ENCODE data around the gene ROBO1. TPM values are rescaled to one million over a fixed set of nuclear protein-coding genes. Genes with fewer than 3 reads are reported as not detected.

The ROBO1 gene
- total RNA-seq, 1 donor from 2014 or later = 27.1 TPM

- H3K9me3 ChIP-seq = no peaks in the 10 kb centered on the region
- no peaks in the 10 kb centered on the region for H3K4me1 ChIP-seq
- H3K27me3 ChIP-seq = no peaks in the 10 kb centered on the region
- H3K36me3 ChIP-seq = no peaks in the 10 kb centered on the region
- H3K4me3 ChIP-seq = no peak overlapping the region
- ATAC-seq (no peak), DNase-seq (no peak)
- no peak for TF ChIP-seq CTCF (IDR thresholded peaks at IDR 0.05)
- intact Hi-C loops (cut with DNase I) = no loop called here
- no peak overlapping the region for H3K27ac ChIP-seq
Measured at GRCh38 chr3:79670178-79670577, 97.6 kb downstream of the ROBO1 start.

GRCh38 chr3:79664455-79664854, 103.3 kb downstream of the ROBO1 start:
- Histone ChIP-seq H3K9me3 (no peaks in the 10 kb centered on the region), H3K36me3 (no peaks in the 10 kb centered on the region), H3K27ac (no peak overlapping the region), H3K27me3 (no peaks in the 10 kb centered on the region), H3K4me1 (no peaks in the 10 kb centered on the region), H3K4me3 (no peak overlapping the region)
- DNase-seq (no peak), ATAC-seq (no peak)
- no peak for TF ChIP-seq CTCF (IDR thresholded peaks at IDR 0.05)
- intact Hi-C loops (cut with DNase I) = no loop called here

GRCh38 chr3:79661896-79662295, 105.9 kb downstream of the ROBO1 start:
- intact Hi-C loops (cut with DNase I) = no loop called here
- Histone ChIP-seq H3K27ac (no peak overlapping the region), H3K27me3 (no peaks in the 10 kb centered on the region), H3K4me3 (no peak overlapping the region), H3K9me3 (no peaks in the 10 kb centered on the region), H3K4me1 (no peaks in the 10 kb centered on the region), H3K36me3 (no peaks in the 10 kb centered on the region)
- ATAC-seq (no peak), DNase-seq (no peak)
- TF ChIP-seq CTCF (IDR thresholded peaks at IDR 0.05) = no peak

- Histone ChIP-seq H3K27me3 (no peaks in the 10 kb centered on the region), H3K27ac (no peak overlapping the region), H3K36me3 (no peaks in the 10 kb centered on the region), H3K4me1 (no peaks in the 10 kb centered on the region), H3K4me3 (no peak overlapping the region), H3K9me3 (no peaks in the 10 kb centered on the region)
- DNase-seq (no peak), ATAC-seq (no peak)
- intact Hi-C loops (cut with DNase I) = no loop called here
- TF ChIP-seq CTCF (IDR thresholded peaks at IDR 0.05) = no peak
Measured at GRCh38 chr3:79657076-79657475, 110.7 kb downstream of the ROBO1 start.

GRCh38 chr3:79654019-79654418, 113.8 kb downstream of the ROBO1 start:
- no peak for ATAC-seq
- DNase-seq = no peak
- TF ChIP-seq CTCF (IDR thresholded peaks at IDR 0.05) = no peak
- intact Hi-C loops (cut with DNase I) = no loop called here
- Histone ChIP-seq H3K36me3 (no peaks in the 10 kb centered on the region), H3K27ac (no peak overlapping the region), H3K27me3 (no peaks in the 10 kb centered on the region), H3K4me1 (no peaks in the 10 kb centered on the region), H3K4me3 (no peak overlapping the region), H3K9me3 (no peaks in the 10 kb centered on the region)

- ATAC-seq (no peak), DNase-seq (no peak)
- no peaks in the 10 kb centered on the region for H3K4me1 ChIP-seq
- H3K9me3 ChIP-seq = no peaks in the 10 kb centered on the region
- H3K36me3 ChIP-seq = no peaks in the 10 kb centered on the region
- H3K4me3 ChIP-seq = no peak overlapping the region
- no peak for TF ChIP-seq CTCF (IDR thresholded peaks at IDR 0.05)
- no peaks in the 10 kb centered on the region for H3K27me3 ChIP-seq
- intact Hi-C loops (cut with DNase I) = no loop called here
- no peak overlapping the region for H3K27ac ChIP-seq
Measured at GRCh38 chr3:79653266-79653830, 114.5 kb downstream of the ROBO1 start.

All from upper lobe of right lung (tissue), 1 donor.